HepG2 (cell line): ENCODE measurements around the gene ADGRG6. TPM values are rescaled to one million over a fixed set of nuclear protein-coding genes. Genes with fewer than 3 reads are reported as not detected.

Experiments
- ARHGAP35 ChIP-seq: sonication (generic); formaldehyde crosslinking; IDR thresholded peaks from 2 replicates; pipeline ENCODE4 v1.9.0; 2022; ENCODE audit warnings: mild to moderate bottlenecking, inconsistent platforms, moderate library complexity, missing genetic modification reagents, borderline replicate concordance
- CEBPB ChIP-seq: IDR thresholded peaks from 2 replicates; pipeline ENCODE4 v1.6.1; 2011; ENCODE audit warnings: low read depth, low read length, improper control_type of control experiment, borderline replicate concordance
- FOXJ3 ChIP-seq: sonication (generic); formaldehyde crosslinking; IDR thresholded peaks from 2 replicates; pipeline ENCODE4 v1.4.0; 2020; ENCODE audit warnings: missing genetic modification reagents, mild to moderate bottlenecking, borderline replicate concordance
- FOXM1 ChIP-seq: sonication (generic); formaldehyde crosslinking; IDR thresholded peaks from 2 replicates; pipeline ENCODE4 v1.5.0; 2020; ENCODE audit warnings: missing genetic modification reagents
- HHEX ChIP-seq: IDR thresholded peaks from 2 replicates; pipeline ENCODE4 v1.6.1; 2016; ENCODE audit warnings: control low read depth
- HMG20A ChIP-seq: IDR thresholded peaks from 2 replicates; pipeline ENCODE4 v1.6.1; 2016; ENCODE audit warnings: borderline replicate concordance
- LBX2 ChIP-seq: sonication (generic); formaldehyde crosslinking; IDR thresholded peaks from 2 replicates; pipeline ENCODE4 v1.5.0; 2020; ENCODE audit warnings: missing genetic modification reagents, mild to moderate bottlenecking, borderline replicate concordance
- MEIS2 ChIP-seq: sonication (generic); formaldehyde crosslinking; IDR thresholded peaks from 2 replicates; pipeline ENCODE4 v1.9.0; 2021; ENCODE audit warnings: mild to moderate bottlenecking, missing genetic modification reagents
- NR2F2 ChIP-seq: IDR thresholded peaks from 2 replicates; pipeline ENCODE4 v1.6.1; 2012; ENCODE audit warnings: low read depth, inconsistent platforms, borderline replicate concordance
- USF2 ChIP-seq, 2 experiments: sonication (generic) in 1 of 2; formaldehyde crosslinking in 1 of 2; IDR thresholded peaks; 2 replicates each; pipeline versions ENCODE4 v1.5.1 to v1.6.1; 2011 to 2020; ENCODE audit warnings: borderline replicate concordance in 1 of 2, low read depth in 1 of 2, low read length in 1 of 2, mild to moderate bottlenecking in 1 of 2, missing genetic modification reagents in 1 of 2, moderate library complexity in 1 of 2
- XBP1 ChIP-seq: sonication (generic); formaldehyde crosslinking; IDR thresholded peaks from 2 replicates; pipeline ENCODE4 v1.5.0; 2020; ENCODE audit warnings: missing genetic modification reagents
- ZBTB44 ChIP-seq: sonication (generic); formaldehyde crosslinking; IDR thresholded peaks from 2 replicates; pipeline ENCODE4 v1.4.0; 2020; ENCODE audit warnings: missing genetic modification reagents
- ZNF260 ChIP-seq: sonication (generic); formaldehyde crosslinking; IDR thresholded peaks from 2 replicates; pipeline ENCODE4 v1.4.0; 2020; ENCODE audit warnings: missing genetic modification reagents, low read depth, mild to moderate bottlenecking, borderline replicate concordance
- ZNF550 ChIP-seq: sonication (generic); formaldehyde crosslinking; IDR thresholded peaks from 2 replicates; pipeline ENCODE4 v1.4.0; 2020; ENCODE audit warnings: mild to moderate bottlenecking, missing genetic modification reagents, borderline replicate concordance
- ZNF558 ChIP-seq: sonication (generic); formaldehyde crosslinking; IDR thresholded peaks from 2 replicates; pipeline ENCODE4 v1.9.0; 2022; ENCODE audit warnings: mild to moderate bottlenecking, missing genetic modification reagents, borderline replicate concordance
- ZNF589 ChIP-seq: sonication (generic); formaldehyde crosslinking; conservative IDR thresholded peaks from 2 replicates; pipeline ENCODE4 v1.8.0; 2022; ENCODE audit warnings: mild to moderate bottlenecking, moderate library complexity, missing genetic modification reagents
- ZNF788 ChIP-seq: sonication (generic); formaldehyde crosslinking; IDR thresholded peaks from 2 replicates; pipeline ENCODE4 v1.5.0; 2020; ENCODE audit warnings: mild to moderate bottlenecking, missing genetic modification reagents, borderline replicate concordance
- ZNF792 ChIP-seq: IDR thresholded peaks from 2 replicates; pipeline ENCODE4 v1.6.1; 2016
- ZNF883 ChIP-seq: sonication (generic); formaldehyde crosslinking; IDR thresholded peaks from 2 replicates; pipeline ENCODE4 v1.5.1; 2020; ENCODE audit warnings: mild to moderate bottlenecking, missing genetic modification reagents; ENCODE audit errors: not compliant biosample characterization
- ZSCAN20 ChIP-seq: sonication (generic); formaldehyde crosslinking; IDR thresholded peaks from 2 replicates; pipeline ENCODE4 v1.4.0; 2020; ENCODE audit warnings: missing genetic modification reagents, mild to moderate bottlenecking, borderline replicate concordance
- polyA plus RNA-seq, 8 experiments: library from polyadenylated mRNA; depleted of rRNA in 3 of 8; stranded (reverse) in 7 of 8; unstranded in 1 of 8; fragments of >200 nt; fragmentation: Illumina TruSeq in 4 of 8; extraction: Trizol in 4 of 8; gene quantifications; 2 replicates each; pipeline versions ENCODE4 v1.2.1 to v1.2.3, GENCODE V29; 2011 to 2016; ENCODE audit warnings: low read depth in 4 of 8, missing spikeins in 1 of 8, mixed read lengths in 1 of 8; ENCODE audit not compliant: insufficient read depth in 1 of 8
- total RNA-seq, 5 experiments: library from RNA; depleted of rRNA; stranded (reverse); fragments of >200 nt; fragmentation: Illumina TruSeq; extraction: Trizol; gene quantifications; 2 replicates each; pipeline ENCODE4 v1.2.3, GENCODE V29; 2016; ENCODE audit warnings: low read depth in 1 of 5
- TF ChIP-seq, protein P1 (sequence below): sonication (generic); formaldehyde crosslinking; IDR thresholded peaks from 2 replicates; pipeline ENCODE4 v1.4.0; 2020; ENCODE audit warnings: mild to moderate bottlenecking, missing genetic modification reagents

The ADGRG6 gene
- total and polyA plus RNA-seq, 2 of the 13 experiments (the other 11 are each of a cell fraction or from before 2014, with no cell fraction given), result 129 to 249 TPM

- TF ChIP-seq HHEX (CRISPR knock-in tag) (peak; percentile 84), ZNF589 (CRISPR knock-in tag) (no peak), HMG20A (CRISPR knock-in tag) (peak; percentile 98), FOXM1 (no peak), USF2 (IDR thresholded peaks at IDR 0.05; ENCODE audit: low read depth, low read length) (no peak), USF2 (CRISPR knock-in tag; IDR thresholded peaks at IDR 0.05; ENCODE audit: borderline replicate concordance) (no peak), FOXJ3 (CRISPR knock-in tag) (peak; percentile 88; the same call in 1 of the 2 replicates), ZNF550 (CRISPR knock-in tag) (no peak), ZSCAN20 (CRISPR knock-in tag) (no peak), ZNF558 (CRISPR knock-in tag) (no peak), ZNF792 (CRISPR knock-in tag) (peak; percentile 100), ZNF260 (CRISPR knock-in tag) (no peak), ARHGAP35 (CRISPR knock-in tag) (no peak), MEIS2 (CRISPR knock-in tag) (no peak), LBX2 (no peak), CEBPB (no peak), ZNF883 (CRISPR knock-in tag) (no peak), XBP1 (CRISPR knock-in tag) (no peak), NR2F2 (peak; percentile 42; the same call in 1 of the 2 replicates), ZBTB44 (CRISPR knock-in tag) (no peak), ZNF788 (no peak)
- TF ChIP-seq, protein P1, sequence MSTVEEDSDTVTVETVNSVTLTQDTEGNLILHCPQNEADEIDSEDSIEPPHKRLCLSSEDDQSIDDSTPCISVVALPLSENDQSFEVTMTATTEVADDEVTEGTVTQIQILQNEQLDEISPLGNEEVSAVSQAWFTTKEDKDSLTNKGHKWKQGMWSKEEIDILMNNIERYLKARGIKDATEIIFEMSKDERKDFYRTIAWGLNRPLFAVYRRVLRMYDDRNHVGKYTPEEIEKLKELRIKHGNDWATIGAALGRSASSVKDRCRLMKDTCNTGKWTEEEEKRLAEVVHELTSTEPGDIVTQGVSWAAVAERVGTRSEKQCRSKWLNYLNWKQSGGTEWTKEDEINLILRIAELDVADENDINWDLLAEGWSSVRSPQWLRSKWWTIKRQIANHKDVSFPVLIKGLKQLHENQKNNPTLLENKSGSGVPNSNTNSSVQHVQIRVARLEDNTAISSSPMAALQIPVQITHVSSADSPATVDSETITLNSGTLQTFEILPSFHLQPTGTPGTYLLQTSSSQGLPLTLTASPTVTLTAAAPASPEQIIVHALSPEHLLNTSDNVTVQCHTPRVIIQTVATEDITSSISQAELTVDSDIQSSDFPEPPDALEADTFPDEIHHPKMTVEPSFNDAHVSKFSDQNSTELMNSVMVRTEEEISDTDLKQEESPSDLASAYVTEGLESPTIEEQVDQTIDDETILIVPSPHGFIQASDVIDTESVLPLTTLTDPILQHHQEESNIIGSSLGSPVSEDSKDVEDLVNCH (CRISPR knock-in tag), result no peak
Measured at GRCh38 chr6:142265476-142265875, 36.3 kb upstream of the ADGRG6 start (continued).
